ENCODE results near the gene RBPJ.
"Not testable (repeated sequence)": the region's sequence is repeated elsewhere in the genome, so short reads cannot be mapped to it uniquely, and the experiment has no call there.

The RBPJ gene

DNA sequence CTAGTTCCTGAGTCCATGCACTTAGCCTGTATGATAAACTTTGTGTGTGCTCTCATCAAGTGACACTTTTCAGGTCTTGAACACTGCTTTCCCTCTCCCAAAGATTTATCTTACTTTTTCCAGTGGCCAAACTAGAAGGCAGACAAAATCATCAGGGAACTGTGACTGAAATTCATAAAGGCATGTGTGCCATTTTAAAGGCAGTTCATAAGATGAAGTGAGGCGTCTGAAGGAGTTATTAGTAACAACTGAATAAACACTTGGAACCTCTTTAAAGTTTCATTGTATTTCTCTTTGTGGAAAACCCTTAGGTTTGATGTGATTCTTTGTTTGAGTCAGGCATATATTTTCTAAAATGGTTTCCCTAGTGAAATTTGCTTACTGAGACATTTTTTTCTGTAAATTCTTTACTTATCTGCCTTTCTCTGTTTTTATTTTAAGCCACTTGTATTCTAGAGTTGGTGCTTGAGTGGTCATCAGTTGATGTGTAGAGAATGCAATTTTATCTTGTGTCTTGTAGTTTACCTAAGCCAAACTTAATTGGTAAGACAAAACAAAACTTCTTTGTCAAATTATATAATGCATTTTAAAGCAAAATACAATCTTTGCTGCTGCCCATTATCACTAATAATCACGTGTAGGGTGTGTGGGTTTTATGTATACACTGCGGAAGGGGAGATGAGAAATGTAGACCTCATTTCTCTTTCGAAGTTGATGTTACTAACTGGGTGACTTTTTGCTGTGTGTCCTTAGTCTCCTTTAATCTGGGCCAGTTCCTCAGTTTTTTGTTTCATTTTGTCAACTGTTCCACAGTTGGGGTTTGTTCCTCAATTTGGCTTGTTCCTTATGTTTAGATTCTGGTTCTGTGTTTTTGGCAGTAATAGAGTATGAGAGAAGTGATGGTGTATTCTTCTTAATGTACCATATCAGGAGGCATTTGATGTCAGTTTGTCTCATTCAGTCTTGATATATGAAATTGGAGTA, 56.8 kb downstream of the RBPJ start:
- DNase-seq: no peak

DNA sequence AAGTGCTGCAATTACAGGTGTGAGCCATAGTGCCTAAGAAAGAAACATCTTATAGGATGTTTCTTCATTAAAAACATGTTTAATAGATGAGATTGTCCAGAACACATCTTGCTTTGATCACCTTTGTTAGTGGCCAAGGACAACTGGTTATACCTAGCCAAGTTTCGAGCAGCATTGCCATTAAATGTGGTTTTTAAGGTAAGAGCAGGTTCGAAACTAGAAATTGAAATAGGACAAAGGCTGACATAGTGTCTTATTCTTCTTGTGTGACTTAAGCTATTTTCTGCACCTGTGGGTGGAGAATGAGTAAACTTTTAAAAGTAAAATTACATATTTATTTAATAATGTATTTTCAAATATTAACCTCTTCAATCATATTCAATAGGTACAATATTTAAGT, 59.0 kb downstream of the RBPJ start:
- no peak for DNase-seq

DNA sequence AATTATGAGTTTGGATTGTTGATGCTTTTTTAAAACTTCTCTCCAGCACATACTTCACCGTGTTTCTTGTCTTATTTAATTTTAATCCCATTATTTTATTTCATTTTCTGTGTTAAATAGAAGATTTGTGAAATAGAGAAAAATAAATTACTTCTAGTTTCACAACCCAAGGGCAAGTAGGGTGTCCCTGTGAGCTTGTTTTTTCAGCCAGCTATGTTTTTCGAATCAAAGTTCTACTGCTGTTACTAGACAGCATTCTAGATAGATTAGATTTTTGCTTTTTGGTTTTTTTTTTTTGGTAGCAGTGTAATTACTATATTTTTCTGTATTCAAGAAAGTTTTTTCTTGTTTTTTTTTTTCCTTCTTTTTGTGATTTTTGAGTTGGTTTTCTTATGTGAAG, 59.9 kb downstream of the RBPJ start:
- no peak for DNase-seq

DNA sequence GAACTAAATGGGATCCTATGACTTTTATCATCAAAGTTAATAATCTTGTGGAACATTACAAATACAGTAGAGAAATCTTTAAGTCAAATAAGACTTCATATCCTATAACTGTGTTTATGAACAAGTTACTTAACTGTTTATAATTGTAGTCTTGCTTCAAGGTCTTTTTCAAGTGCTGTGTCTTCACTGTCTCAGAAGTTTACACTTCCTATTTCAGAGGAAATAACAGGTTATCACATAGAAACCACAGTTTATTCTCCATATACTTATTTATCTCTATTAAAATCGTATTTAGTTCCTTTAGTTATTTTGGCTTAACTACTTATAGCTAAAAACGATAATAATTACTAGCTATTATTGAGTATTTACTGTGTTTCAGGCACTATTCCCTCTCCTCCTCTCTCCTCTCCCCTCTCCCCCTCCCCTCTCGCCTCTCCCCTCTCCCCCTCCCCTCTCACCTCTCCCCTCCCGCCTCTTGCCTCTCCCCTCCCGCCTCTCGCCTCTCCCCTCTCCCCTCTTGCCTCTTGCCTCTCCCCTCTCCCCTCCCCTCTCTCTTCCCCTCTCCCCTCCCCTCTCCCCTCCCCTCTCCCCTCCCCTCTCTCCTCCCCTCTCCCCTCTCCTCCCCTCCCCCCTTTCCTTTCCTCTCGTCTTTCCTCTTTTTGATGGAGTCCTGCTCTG, 63.7 kb downstream of the RBPJ start:
- DNase-seq: no peak

DNA sequence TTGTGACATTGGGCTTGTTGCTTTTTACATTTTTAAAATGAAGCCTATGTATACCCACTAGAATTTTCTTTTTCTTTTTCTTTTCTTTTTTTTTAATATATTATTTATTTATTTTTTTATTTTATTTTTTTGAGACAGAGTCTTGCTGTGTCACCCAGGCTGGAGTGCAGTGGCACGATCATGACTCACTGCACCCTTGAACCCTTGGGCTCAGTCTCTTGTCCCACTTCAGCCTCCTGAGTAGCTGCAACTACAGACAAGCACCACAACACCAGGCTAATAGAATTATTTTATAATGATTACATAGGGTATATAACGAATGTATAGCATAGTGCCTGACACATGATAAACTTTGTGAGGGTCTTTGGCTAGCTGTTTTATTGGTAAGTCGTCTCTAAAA, 64.9 kb downstream of the RBPJ start:
- no peak for DNase-seq

DNA sequence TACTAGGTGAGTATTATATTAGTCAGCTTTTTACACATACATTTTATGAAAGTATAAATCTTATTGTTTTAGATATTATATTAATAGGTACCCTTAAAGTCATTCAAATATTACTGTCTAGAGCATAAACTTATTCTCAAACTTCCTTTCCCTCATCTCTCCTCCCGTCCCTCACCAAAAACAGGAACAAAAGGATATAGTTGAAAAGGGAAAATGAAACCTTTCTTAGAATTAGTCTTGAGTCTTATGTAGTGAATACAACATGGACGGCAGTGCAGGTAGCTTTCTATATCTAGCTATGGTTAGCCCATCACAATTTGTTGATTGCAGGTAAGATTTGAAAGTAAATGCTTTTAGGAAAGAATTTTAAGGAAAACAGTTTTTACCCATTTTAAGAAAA, 65.6 kb downstream of the RBPJ start:
- no peak for DNase-seq

DNA sequence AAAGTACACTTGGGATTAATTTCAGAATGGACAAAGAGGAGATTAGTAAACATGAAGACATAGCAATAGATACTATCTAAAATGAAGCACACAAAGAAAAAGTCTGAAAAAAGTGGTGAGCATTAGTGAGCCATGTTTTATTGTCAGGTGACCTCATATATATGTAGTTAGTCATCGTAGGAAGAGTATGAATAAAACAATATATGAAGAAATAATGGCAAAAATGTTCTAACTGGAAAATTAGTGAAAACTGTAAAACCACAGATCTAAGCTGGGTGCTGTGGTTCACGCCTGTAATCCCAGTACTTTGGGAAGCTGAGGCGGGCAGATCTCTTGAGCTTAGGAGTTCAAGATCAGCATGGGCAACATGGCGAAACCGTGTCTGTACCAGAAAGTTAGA, 67.9 kb downstream of the RBPJ start:
- DNase-seq: peak; percentile 28

DNA sequence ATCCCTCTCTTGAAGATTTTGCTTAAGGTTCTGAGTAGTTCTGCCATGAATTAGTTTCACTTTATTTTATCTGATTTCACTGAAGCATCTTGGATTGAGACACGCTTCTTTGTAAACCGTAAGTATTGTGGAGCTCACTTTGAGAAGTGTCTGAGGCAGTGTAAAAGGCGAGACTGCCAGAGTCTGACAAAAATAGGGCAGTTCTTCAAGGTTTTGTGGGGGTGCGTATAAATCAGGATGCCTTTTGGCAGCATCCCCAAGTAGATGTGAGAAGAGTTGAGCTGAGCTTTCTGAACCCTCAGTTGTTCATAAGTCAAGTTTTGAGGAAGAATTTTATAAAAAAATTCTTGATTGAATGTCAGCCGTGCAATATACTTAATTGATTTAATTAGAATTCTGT, 76.3 kb downstream of the RBPJ start:
- DNase-seq: no peak

DNA sequence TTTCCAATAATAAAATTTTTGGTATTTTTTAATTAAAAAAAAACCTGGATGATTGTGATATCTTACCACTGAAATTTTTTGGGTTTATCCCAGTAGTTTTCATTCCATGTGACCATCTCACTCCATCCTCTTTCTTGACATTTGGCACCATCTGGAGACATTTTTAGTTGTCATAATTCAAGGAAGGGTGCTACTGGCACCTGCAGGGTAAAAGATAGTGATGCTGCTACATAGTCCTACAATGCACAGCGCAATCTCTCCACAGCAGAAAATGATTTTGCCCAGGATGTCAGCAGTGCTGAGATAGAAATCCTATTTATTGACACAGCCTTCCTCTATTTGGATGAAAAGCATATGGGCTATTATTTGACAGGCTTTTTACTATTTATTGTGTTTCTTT, 79.3 kb downstream of the RBPJ start:
- no peak for DNase-seq

DNA sequence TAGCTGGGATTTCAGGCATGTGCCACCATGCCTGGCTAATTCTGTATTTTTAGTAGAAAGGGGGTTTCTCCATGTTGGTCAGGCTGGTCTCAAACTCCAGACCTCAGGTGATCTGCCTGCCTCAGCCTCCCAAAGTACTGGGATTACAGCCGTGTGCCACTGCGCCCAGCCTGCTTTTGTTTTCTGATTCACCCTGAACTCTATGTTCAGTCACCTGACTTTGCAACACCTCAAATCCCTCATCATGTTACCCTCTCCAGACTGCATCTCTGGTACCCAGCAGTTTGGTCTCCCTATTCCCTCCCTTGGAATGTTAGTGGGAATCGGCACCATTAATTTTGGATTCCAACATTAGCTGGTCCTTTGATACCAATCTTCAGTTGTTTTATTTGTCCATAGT, 81.2 kb downstream of the RBPJ start:
- not testable (repeated sequence) for DNase-seq

DNA sequence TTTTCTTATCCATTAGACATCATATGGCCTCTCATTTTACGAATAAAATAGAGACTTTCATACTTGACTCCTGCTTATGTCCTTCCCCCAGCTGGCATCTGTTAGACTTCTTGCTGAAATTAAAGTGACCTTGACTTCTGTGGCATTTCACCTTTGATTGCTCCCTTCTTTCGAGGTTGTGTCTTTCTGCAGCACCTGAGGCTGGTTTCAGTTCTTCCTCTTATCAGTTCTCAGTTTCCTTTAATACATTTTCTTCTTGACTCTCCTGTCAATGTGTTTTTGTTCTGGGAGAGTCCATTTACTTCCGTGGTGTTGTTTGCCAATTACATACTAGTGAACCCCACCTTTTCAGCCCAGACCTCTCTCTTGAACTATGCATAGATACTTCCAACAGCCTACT, 81.6 kb downstream of the RBPJ start:
- DNase-seq: no peak

DNA sequence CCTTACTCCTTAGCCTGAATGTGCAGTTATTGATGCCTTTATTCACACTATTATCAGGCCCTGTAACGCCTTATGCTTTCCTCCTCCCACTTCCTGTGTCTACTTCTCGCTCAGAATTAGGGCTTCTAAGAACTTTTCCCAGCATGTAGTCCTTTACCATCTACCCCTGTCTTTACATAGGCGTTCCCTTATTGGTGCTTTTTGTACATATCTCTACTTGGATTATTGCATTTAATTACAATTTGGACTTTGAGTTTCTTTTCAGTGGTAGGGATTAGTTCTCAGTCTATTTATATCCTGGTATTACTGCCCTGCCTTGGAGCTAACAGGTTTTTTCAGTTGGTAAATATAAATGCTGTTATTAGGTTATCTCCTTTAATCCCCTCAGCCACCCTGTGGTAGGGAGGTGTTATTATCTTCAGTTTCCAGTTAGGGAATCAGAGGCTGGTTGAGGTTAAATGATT, 84.0 kb downstream of the RBPJ start:
- DNase-seq: no peak

DNA sequence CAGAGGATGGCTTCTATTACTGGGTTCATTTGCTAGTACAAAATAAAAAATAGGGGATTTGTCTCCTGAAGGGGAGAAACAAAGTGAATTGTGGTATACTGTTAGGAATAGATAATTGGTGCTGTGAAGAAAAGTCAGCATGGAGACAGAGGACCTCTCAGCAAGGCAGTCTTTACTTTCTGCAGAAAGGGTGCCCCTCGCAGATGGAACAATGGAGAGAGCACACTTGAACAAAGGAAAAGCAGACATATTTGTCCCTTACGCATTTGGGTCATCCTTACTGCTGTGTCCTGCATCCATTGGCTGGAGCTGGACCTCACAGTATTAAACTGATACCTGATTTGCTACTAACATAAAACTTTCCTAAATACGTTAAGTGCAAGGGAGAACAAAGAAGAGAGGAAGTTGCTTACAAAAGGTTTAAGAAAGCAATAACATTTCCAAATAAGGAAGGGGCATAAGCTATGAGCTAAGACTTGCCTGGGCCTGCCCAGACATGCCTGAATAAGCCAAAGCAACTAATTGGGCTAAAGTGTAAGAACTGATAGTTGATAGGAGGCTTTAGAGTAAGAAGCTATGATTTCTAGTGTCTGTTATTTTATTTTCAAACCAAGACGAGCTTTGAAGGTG, 85.6 kb downstream of the RBPJ start:
- no peak for DNase-seq

DNA sequence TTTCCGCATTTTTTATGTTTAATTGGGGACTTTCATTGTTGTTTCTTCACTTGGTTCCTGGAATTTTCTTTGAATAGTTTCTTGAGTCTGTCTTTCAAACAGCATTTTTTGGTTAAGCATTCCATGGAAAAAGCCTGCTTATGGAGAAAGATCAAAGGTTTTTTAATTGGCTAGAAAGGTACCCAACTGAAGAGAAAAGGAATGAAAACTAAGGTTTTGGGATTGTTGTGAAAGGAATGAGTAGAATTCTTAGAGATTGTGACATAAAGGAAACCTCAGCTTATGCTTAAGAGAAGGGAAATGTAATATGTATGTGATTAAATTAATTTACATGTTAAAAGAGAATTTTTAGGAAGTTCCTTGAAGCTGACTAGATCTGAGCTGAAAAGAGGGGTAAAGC, 86.7 kb downstream of the RBPJ start:
- DNase-seq: no peak

DNA sequence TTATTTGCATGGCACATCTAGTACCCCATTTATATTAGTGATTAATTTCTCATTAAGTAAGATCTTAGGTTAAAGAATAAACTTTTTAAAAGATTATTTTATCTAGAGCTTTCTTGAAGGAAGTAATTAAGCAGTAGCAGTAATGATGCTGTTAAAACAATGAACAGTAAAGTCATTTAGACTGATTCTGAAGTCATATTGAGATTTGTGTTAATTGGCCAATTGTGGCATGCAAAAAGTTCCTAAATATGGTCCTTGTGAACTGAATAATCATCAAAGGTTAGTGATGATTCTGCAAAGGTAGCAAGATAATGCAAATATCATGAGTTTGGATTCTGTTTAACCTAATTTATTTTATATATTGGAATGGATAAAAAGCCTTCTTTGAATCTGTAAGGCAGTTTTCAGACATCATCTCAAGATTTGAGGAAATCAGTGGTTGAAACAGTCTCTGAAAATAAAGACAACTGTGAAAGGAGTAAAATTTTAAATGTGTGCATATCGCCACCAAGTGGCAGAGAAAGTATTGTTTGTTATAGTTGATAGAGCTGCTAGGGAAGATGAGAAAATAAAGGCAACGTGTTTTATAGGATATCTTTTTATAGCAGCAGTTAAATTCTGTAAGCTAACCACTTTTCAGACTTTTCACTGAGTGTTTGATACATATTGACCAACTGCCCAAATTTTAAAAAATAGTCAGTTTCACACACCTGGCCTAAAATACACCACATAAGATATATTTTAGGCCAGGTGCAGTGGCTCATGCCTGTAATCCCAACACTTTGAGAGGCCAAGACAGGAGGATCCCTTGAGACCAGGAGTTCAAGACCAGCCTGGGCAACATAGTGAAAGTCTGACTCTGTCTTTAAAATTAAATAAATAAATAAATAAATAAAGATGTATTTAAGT, 89.8 kb downstream of the RBPJ start:
- DNase-seq: peak; percentile 66

DNA sequence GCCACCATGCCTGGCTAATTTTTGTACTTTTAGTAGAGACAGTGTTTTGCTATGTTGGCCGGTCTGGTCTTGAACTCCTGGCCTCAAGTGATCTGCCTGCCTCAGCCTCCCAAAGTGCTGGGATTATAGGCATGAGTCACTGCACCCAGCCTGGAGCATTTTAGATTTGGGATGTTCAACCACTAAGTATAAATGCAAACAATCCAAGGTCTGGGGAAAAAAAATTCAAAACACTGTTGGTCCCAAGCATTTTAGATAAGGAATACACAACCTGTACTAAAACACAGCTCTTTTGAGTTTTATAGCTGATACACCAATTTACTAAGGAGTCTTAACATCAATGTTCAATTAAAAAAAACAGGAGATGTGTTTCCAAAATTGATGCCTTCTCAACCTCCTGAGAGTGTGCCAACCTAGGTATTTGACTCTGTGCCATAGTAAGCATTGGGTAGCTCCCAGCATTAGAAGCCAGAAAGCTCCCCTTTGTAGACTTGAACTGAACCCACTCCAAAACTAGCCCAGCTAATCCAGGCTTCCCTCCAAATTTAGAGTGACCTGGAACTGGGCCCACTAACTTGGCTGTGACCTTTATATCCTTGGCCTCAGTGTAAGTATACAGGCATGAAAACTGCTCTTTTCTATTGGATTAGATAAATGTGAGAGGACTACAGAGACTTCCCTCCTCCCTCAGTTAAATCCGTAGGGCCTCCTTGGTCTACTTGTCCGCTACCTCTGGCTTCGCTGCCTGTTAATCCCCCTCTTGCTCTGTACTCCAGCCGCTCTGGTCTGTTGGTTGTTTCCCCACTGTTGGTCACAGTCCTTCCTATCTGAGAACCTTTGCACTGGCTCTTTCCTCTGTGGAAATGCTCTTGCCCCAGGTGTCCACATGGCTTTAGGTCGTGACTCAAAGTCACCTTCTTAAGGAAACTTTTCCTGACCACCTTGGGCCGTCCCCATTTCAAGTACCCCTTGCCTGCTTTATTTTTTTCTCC, 91.9 kb downstream of the RBPJ start:
- peak; percentile 10 for DNase-seq

DNA sequence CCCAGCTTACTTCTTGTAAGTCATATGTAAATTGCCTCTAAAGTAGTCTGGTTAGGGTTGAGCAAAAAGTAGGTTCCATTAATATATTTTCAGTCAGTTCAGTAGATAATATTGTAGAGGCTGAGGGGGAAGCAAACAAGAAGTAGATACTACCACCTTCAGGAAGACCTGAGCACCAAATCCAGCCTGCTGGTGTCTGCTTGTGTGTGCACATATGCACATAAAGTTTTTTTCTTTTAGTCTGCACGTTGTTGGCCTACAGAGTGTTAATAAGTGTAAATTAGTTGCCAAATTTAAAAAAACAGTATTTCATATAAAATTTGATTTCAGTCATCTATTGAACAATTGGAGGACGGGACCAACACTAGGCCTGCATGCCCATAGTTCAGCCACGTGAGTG, 92.8 kb downstream of the RBPJ start:
- DNase-seq: no peak

DNA sequence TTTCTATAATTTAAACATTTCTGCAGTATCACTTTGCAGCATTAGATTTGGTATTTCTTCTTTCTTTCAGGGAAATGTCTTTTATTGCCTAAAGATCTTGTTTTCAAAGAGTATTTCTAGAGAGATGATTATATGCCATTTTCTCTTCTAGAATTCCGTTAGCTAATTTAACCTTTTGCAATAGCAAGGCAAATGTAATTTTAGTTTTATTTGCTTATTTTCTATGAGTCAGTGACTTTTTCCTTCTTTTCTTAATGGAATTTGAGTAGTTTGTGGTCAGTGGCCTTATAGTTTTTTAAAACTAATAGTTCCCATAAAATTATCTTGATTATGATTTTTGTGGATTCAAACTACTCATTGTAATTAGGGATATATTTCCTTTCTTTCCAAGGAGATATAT, 97.3 kb downstream of the RBPJ start:
- DNase-seq: no peak

DNA sequence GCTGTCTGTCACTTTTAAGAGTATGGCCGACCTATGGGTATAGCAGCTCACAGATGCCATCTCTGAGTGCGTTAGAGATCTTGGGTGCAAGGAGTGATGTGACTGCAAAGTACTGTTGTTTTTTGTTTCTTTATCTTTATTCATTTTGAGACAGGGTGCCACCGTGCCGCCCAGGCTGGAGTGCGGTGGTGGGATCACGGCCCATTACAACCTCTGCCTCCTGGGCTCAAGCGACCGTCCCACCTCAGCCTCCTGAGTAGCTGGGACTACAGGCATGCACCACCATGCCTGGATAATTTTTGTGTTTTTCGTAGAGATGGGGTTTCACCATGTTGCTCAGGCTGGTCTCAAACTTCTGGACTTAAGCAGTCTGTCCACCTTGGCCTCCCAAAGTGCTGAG, 98.0 kb downstream of the RBPJ start:
- no peak for DNase-seq

DNA sequence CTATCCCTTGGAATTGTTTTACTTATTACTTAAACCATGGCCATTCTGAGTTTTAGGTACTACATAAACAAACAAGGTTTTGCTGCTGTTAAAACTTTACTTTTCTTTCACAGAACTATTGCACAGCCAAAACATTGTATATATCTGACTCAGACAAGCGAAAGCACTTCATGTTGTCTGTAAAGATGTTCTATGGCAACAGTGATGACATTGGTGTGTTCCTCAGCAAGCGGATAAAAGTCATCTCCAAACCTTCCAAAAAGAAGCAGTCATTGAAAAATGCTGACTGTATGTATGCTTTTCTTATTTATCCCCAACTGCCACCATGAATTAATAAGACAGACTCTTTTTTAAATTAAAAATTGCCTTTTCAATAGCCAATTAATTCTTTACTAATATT, 99.6 kb downstream of the RBPJ start:
- no peak for DNase-seq

DNA sequence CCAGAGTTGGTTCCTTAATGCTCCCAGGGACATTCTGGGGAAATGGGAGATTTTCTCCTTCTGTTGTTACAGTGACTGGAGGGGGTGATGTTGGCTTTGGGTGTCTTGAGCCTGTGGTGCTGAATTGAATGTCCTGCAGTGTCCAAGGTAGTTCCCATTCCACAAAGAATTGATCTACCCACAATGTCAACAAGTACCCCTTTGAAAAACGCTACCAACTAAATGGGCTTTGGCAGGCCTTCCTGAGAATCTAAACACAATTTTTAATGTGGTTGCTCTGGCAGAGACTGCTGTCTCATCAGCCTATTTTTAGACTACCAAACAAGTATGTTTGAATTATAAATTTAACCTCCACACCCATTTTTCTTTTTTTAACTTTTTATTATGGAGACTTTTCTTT, 100.1 kb downstream of the RBPJ start:
- no peak for DNase-seq
